Gastrocnemius medialis (tissue), 4 donors: ENCODE results near the gene PPP2R1A. TPM values are rescaled to one million over a fixed set of nuclear protein-coding genes. Genes with fewer than 3 reads are reported as not detected.

Experiments
- ATAC-seq, 2 donors: fragments of 150-250 bp; one replicate each; pipeline ENCODE4 v1.9.1; 2016
- DNase-seq, 2 donors: peaks; one replicate each; pipeline ENCODE4 v3.0.0-alpha.2; 2019
- H3K27ac ChIP-seq, 4 donors: fragments of 200-600 bp; sonication (generic); 1 replicate in 1 of 4; 2 replicates in 3 of 4; pipeline ENCODE4 v1.5.1; 2016 to 2018; ENCODE audit warnings: mild to moderate bottlenecking in 2 of 4, moderate library complexity in 1 of 4
- H3K27me3 ChIP-seq, 3 donors: fragments of 200-600 bp; sonication (generic) in 2 of 3; 1 replicate in 1 of 3; 2 replicates in 2 of 3; pipeline versions ENCODE4 v1.5.1 to v1.6.0; 2016 to 2019; ENCODE audit warnings: mild to moderate bottlenecking in 1 of 3, moderate library complexity in 1 of 3
- H3K36me3 ChIP-seq, 2 donors: fragments of 200-600 bp; sonication (generic) in 1 of 2; one replicate each; pipeline ENCODE4 v1.5.1; 2017 to 2018
- H3K4me1 ChIP-seq, 2 donors: fragments of 200-600 bp; sonication (generic) in 1 of 2; one replicate each; pipeline ENCODE4 v1.5.1; 2016 to 2017; ENCODE audit warnings: mild to moderate bottlenecking in 2 of 2
- H3K4me3 ChIP-seq, 4 donors: fragments of 200-600 bp; sonication (generic) in 3 of 4; 1 replicate in 1 of 4; 2 replicates in 3 of 4; pipeline ENCODE4 v1.5.1; 2016 to 2019; ENCODE audit warnings: mild to moderate bottlenecking in 2 of 4
- H3K9me3 ChIP-seq, 3 donors: fragments of 200-600 bp; sonication (generic) in 2 of 3; 1 replicate in 1 of 3; 2 replicates in 2 of 3; pipeline ENCODE4 v1.5.1; 2016 to 2019
- POLR2A ChIP-seq, 2 donors: fragments of 450-650 bp; IDR thresholded peaks; one replicate each; pipeline ENCODE4 v1.6.1; 2017; ENCODE audit warnings: antibody characterized with exemption in 2 of 2, mild to moderate bottlenecking in 2 of 2, moderate library complexity in 2 of 2
- in situ Hi-C, 4 donors: fragments of 200-750 bp; cut with MboI; loops; one replicate each; pipeline versions ENCODE4 v1.15.0 to v1.8.0; 2017; ENCODE audit warnings: low sequenced_read_pairs in 4 of 4
- intact Hi-C: fragments of 100-400 bp; cut with DNase I; formaldehyde crosslinking; loops from one replicate; pipeline ENCODE4 v1.15.1; 2023; ENCODE audit warnings: low total_unique reads
- total RNA-seq, 4 donors: library from RNA; depleted of rRNA; stranded (reverse); fragments of >200 nt; gene quantifications; one replicate each; pipeline versions ENCODE4 v1.1.0 to v1.2.3, GENCODE V29; 2016
- TF ChIP-seq, protein P1 (sequence below), 5 experiments: fragments of 450-650 bp in 3 of 5; fragments of 200-600 bp in 2 of 5; sonication (generic) in 2 of 5; IDR thresholded peaks in 4 of 5; conservative IDR thresholded peaks in 1 of 5; 1 replicate in 4 of 5; 2 replicates in 1 of 5; pipeline ENCODE4 v1.5.1; 2016 to 2019; ENCODE audit warnings: antibody characterized with exemption in 5 of 5, mild to moderate bottlenecking in 3 of 5, moderate library complexity in 3 of 5

PPP2R1A gene
- total RNA-seq, 4 donors from 2014 or later = 263 to 302 (median 290) TPM

GRCh38 chr19:52211203-52211602, 21.4 kb downstream of the PPP2R1A start:
- DNase-seq = no peak
- H3K27ac ChIP-seq = no peak overlapping the region
- H3K9me3 ChIP-seq = no peaks in the 10 kb centered on the region
- peaks cover 0 to 12% of the 10 kb centered on the region in 2 donors for H3K4me1 ChIP-seq
- TF ChIP-seq, protein P1, sequence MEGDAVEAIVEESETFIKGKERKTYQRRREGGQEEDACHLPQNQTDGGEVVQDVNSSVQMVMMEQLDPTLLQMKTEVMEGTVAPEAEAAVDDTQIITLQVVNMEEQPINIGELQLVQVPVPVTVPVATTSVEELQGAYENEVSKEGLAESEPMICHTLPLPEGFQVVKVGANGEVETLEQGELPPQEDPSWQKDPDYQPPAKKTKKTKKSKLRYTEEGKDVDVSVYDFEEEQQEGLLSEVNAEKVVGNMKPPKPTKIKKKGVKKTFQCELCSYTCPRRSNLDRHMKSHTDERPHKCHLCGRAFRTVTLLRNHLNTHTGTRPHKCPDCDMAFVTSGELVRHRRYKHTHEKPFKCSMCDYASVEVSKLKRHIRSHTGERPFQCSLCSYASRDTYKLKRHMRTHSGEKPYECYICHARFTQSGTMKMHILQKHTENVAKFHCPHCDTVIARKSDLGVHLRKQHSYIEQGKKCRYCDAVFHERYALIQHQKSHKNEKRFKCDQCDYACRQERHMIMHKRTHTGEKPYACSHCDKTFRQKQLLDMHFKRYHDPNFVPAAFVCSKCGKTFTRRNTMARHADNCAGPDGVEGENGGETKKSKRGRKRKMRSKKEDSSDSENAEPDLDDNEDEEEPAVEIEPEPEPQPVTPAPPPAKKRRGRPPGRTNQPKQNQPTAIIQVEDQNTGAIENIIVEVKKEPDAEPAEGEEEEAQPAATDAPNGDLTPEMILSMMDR (IDR thresholded peaks at IDR 0.05 in 4 of 5, conservative IDR thresholded peaks at IDR 0.05 in 1 of 5) = no peak
- TF ChIP-seq POLR2A (IDR thresholded peaks at IDR 0.05) = no peak
- peaks cover 6 to 84% of the 10 kb centered on the region in 2 donors for H3K36me3 ChIP-seq
- in situ Hi-C loops (no loop called here), intact Hi-C loops (no loop called here)
- H3K4me3 ChIP-seq = no peak overlapping the region
- no peak for ATAC-seq
- no peaks in the 10 kb centered on the region for H3K27me3 ChIP-seq

DNA sequence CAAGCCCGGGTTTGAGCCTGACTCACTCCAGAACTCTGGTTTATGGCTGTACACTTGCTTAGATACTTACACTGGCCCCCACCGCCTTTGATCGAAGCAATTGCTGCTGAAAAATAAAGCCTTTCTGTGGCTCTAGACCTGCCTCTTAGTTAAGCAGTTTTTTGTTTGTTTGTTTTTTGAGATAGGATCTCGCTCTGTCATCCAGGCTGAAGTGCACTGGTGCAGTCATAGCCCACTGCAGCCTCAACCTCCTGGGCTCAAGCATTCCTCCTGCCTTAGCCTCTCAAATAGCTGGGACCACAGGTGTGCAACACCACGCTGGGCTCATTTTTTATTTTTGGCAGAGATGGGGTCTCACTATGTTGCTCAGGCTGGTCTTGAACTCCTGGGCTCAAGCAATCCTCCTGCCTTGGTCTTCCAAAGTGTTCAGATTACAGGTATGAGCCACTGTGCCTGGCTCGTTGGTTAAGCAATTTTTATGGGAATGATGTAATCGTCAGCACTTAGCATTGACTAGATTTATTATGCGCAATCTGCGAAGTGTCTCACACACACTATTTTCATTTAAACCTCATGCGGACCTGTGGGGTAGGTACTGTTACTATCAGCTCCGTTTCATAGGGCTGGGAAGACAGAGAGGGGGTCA, 22.2 kb downstream of the PPP2R1A start:
- H3K36me3 ChIP-seq = peaks cover 6 to 84% of the 10 kb centered on the region in 2 donors
- TF ChIP-seq, protein P1 (IDR thresholded peaks at IDR 0.05 in 4 of 5, conservative IDR thresholded peaks at IDR 0.05 in 1 of 5) = no peak
- no peak for TF ChIP-seq POLR2A (IDR thresholded peaks at IDR 0.05)
- in situ Hi-C loops = no loop called here
- peak overlapping the region in 3 of 4 donors; percentile 52 to 62 (median 57) for H3K27ac ChIP-seq
- ATAC-seq (peak in 1 of 2 donors; percentile 55), DNase-seq (no peak)
- intact Hi-C loops = no loop called here
- H3K4me3 ChIP-seq = no peak overlapping the region
- H3K9me3 ChIP-seq = no peaks in the 10 kb centered on the region
- H3K27me3 ChIP-seq = no peaks in the 10 kb centered on the region
- peaks cover 0 to 3% of the 10 kb centered on the region in 2 donors for H3K4me1 ChIP-seq

DNA sequence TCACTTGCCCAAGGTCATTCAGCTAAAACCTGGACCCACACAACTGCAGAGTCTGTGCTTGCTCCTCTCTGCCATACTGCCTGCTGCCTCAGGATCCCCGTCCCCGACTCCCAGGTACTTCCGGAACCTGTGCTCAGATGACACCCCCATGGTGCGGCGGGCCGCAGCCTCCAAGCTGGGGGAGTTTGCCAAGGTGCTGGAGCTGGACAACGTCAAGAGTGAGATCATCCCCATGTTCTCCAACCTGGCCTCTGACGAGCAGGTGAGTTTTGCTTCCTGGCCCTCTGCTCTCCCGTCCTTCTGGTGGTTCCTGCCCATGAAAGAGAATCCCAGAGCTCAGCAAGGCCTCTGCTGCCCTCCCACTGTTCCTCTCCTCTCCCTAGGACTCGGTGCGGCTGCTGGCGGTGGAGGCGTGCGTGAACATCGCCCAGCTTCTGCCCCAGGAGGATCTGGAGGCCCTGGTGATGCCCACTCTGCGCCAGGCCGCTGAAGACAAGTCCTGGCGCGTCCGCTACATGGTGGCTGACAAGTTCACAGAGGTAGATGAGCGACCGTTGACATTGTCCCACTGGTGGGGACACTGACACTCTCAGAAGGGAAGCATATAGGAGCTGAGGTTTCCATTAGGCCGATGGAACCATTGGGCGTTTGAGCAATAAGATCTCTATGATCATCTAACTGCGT, 22.9 kb downstream of the PPP2R1A start:
- H3K36me3 ChIP-seq = peaks cover 6 to 85% of the 10 kb centered on the region in 2 donors
- intact Hi-C loops = no loop called here

DNA sequence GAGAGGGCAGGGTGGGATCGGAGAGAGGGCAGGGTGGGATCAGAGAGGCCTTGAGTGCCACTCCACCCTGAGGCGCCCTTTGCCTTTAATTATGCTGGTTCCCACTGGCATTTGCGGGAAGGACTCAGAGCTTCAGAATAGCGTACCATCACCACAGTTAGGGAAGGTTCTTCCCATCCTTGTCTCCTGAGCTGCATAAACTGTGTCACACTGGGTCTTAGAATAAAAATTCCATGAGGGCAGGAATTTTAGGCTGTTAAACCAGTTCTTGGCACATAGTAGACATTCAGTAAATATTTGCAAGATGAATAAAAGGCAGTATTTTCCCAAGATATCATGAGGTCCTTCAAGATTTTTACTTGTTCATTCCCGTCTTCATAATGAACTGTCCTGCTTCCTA, 24.4 kb downstream of the PPP2R1A start:
- no peak for DNase-seq
- Histone ChIP-seq H3K36me3 (peaks cover 14 to 93% of the 10 kb centered on the region in 2 donors), H3K4me3 (no peak overlapping the region), H3K27me3 (no peaks in the 10 kb centered on the region), H3K9me3 (no peaks in the 10 kb centered on the region), H3K27ac (no peak overlapping the region), H3K4me1 (no peaks in the 10 kb centered on the region)
- TF ChIP-seq POLR2A (IDR thresholded peaks at IDR 0.05) = no peak
- TF ChIP-seq, protein P1 (IDR thresholded peaks at IDR 0.05 in 4 of 5, conservative IDR thresholded peaks at IDR 0.05 in 1 of 5) = no peak
- intact Hi-C loops = no loop called here
- in situ Hi-C loops = no loop called here
- ATAC-seq = no peak

More for the DNA sequence above, 22.9 kb downstream of the PPP2R1A start:
- ATAC-seq (no peak), DNase-seq (no peak)
- Histone ChIP-seq H3K4me3 (no peak overlapping the region), H3K9me3 (no peaks in the 10 kb centered on the region), H3K27me3 (no peaks in the 10 kb centered on the region), H3K27ac (peak overlapping the region in 3 of 4 donors; percentile 52 to 62 (median 57)), H3K4me1 (peaks cover 0 to under 1% of the 10 kb centered on the region in 2 donors)
- in situ Hi-C loops = no loop called here
- TF ChIP-seq POLR2A (IDR thresholded peaks at IDR 0.05) = no peak
- TF ChIP-seq, protein P1 (IDR thresholded peaks at IDR 0.05 in 4 of 5, conservative IDR thresholded peaks at IDR 0.05 in 1 of 5) = no peak
